HG02884 (cell line): Measurements from ENCODE around the gene SLC9A9.

Experiments used
- ATAC-seq: cut with Tn5 transposase; IDR thresholded peaks from one replicate; pipeline ENCODE4 v1.9.1; 2021; ENCODE audit warnings: mild to moderate bottlenecking, moderate library complexity; ENCODE audit not compliant: unreplicated experiment

The SLC9A9 gene

DNA sequence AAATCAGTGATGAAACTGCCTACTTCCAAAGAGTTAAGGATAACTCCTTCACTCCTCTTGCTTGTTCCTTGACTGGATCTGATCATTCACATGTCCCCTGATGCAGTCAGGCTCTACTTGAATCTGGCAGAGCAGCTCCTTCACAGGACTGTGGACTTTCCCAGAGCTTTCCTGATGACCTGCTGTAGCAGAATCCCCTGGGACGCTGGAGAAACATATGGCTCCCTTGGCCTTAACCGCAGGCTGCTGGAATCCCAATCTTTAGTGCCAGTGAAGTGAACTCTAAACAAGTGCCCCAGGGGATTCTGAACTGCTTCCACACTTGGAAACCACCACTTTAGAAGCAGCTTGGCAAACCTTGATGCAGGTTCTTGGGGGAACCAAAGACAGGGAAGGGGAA, 510.9 kb downstream of the SLC9A9 start:
- ATAC-seq, result no peak

DNA sequence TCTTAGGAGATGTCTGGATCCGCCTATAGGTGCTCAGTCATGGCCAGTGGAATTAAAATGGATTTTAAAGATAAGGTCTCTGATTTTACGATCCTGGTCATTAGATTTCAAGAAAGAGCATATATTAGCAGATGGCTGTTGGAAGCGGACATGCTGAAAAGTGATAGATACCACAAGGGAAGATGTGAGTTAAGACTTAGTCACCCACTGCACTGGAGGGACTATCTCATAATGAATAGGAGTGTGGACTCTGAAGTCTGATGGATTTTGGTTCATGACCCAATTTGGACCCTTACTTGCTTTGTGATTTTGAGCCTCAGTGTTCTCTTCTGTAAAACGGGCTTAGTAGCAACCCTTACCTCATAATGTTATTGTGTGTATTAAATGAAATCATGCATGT, 514.0 kb downstream of the SLC9A9 start:
- ATAC-seq, result no peak

GRCh38 chr3:143333367-143333766, 514.9 kb downstream of the SLC9A9 start:
- no peak for ATAC-seq

DNA sequence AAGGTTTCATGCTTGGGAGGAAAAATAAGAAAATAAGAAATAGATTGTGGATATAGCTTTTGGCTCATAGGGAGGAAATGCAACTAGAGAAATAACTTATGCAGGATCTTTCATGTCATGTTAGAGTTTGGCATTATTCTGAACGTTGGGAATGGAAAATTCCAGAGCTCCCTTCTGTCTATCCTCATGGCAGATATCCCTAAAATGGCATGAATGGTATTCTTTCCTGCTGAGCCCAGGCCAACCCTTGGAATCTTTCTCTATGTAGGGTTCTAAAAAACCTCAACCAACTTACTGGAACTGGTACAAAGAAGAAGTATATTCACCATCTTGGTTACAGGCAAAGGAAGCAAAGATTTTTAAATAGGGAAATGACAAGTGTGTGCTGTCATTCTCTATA, 516.2 kb downstream of the SLC9A9 start:
- no peak for ATAC-seq

DNA sequence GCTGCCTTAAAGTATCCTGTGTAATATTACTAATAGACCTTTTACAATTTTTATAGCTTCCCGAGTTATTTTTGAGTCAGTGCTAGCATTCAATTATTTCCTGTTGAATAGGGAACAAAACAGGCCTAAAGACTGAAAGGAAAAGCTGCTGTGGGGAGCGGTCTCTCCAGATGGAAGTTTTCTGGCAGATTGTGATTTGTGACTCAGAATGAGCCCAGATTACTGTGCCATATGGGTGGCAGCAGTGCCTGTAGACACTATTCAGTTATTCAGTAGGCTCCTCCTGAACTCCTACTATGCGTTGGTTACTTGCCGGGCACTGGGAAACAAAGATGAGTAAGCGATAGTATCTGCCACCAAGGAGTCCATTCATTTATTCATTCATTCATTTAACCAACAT, 516.9 kb downstream of the SLC9A9 start:
- ATAC-seq, result no peak

DNA sequence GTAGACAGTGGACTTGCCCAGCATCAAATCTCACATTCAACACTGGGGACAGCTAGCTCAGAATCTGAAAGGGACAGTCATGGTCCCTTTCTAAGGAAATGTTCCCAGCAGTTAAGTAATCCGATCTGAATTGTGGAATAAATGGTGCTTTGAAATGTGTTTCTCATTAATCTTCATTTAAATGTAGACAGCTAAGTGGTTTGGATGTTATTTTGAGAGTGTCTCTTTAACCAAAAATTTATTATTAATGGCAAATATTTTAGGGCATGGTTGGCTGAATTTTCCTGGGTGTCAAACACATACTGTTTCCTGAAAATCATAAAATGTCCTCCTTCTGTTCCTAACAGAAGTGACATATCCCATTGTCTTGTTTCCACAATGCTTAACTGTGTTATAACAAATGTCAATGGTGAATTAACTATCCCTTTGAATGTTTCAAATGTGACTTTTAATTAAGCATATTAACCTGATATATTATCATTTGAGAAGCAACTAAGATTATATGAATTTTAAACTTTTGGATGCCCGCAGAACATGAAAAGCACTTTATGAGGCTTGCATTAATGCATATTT, 517.9 kb downstream of the SLC9A9 start:
- ATAC-seq, result no peak

- ATAC-seq, result no peak
These were observed 518.6 kb downstream of the SLC9A9 start for GRCh38 chr3:143329567-143330211.

- no peak for ATAC-seq
These were observed 519.8 kb downstream of the SLC9A9 start for GRCh38 chr3:143328451-143328850.

GRCh38 chr3:143326983-143327778, 521.1 kb downstream of the SLC9A9 start:
- no peak for ATAC-seq

DNA sequence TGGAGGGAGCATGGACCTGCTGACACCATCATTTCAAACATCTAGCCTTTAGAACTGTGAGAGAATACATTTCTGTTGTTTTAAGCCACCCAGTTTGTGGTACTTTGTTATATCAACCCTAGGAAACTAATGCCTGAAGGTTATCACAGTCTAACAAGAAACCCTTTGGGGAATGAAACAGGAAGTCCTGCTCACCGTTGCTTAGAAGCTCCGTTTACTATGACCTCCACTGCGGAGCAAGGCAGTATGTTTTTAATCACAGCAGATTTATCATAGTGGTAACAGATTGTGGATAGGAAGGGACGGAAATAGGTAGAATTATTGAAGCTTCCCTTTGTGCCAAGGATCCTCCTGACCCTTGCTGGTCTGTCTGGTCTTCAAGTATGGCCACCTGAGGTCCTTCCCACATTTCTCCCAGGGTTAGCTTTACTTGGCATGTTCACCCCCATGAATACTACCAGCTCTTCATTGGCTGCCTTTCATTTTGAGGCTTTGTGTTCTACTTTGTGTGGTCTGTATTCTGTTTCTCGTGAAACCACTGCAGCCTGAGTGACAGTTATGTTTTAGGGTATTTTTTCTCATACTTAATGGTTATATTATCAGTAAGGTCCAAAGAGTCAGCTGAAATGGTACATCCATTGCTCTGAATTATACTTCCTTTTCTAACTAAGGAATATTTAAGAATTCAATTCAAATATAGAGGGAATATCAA, 527.1 kb downstream of the SLC9A9 start:
- ATAC-seq, result no peak

DNA sequence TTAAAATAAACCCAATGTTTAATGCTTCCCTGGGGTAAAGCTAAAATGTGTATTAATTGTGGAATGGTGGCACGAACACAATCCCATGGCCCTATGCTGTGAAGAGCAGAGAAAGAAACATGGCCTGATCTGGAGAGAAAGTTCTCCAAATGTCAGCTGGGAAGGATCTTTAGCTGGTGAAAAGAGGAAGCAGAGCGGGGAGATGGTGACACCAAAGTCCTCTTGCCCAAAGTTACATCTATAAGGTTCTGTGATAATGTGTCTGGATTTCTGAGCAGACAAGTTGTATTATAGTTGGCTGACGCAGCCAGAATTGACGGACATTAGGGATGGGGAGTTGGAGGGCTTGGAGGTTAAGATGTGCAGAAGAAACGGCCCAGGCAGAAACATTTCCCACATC, 532.5 kb downstream of the SLC9A9 start:
- no peak for ATAC-seq

GRCh38 chr3:143314251-143315093, 533.8 kb downstream of the SLC9A9 start:
- ATAC-seq, result no peak

GRCh38 chr3:143313893-143314188, 534.4 kb downstream of the SLC9A9 start:
- ATAC-seq, result no peak

GRCh38 chr3:143313025-143313892, 535.0 kb downstream of the SLC9A9 start:
- no peak for ATAC-seq

DNA sequence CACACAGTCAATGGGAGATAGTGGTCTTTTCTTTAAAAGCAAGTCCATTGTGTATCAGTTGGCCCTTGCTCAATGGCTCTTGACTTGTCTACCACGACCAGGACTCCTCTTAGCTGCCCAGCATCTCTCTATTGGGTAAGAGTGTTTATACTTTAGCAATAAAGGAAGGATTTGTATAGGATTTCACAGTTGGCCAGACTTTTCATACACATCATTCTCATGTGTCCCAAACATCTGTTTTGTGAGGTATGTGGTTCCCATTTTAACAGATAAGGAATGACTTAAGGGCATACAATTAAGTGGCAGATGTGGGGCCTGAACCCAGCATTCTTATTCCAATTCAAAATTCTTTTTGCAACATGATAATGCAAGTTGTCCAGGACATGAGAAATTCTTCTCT, 537.2 kb downstream of the SLC9A9 start:
- no peak for ATAC-seq

DNA sequence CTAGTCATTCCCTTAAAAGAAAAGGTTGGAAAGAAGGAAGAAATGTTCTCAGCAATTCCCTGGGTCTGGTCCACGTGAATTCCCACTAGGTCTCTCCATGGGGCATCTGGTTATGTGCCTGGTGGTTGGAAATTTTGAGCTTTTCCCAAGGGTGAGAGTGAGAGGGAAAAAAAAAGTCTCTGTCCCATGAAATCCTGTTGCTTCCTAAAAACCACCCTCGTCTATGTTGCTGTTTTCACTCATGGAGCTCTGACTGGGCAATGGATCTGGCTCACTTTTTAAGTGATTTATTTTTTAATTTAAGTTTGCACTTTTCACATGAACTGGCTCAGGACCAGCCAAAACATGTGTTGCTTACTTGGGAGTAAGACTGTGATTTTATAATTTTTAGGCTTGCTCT, 538.6 kb downstream of the SLC9A9 start:
- no peak for ATAC-seq

DNA sequence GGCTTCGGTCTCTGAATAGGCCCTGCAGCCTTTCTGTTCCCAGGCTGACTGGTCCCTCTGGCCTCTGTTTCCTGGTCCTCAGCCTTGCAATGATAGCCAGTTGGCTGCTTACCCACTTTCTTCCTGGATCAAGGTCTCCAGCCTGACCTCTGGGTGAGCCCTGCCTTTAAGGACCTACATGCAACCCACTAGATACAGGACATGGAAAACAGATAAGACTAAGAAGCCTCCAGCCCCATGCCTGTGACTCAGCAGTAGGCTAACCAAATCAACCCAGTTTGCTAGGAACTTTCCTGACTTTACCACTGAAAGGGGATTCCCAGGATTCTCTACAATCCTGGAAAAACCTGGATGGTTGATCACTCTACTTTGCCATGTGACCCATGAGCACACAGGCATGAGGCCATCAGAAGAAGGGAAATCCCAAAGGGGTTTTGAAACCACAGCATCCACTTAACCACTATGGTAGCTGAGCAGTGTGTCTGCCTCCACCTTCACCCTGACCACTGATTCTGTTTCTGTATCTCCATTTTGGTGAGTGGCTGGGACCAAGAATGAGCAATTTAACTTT, 540.6 kb downstream of the SLC9A9 start:
- peak; percentile 76 for ATAC-seq

GRCh38 chr3:143306407-143306806, 541.9 kb downstream of the SLC9A9 start:
- no peak for ATAC-seq

GRCh38 chr3:143302638-143303171, 545.6 kb downstream of the SLC9A9 start:
- no peak for ATAC-seq
